GM12878 (cell line): ENCODE data around the gene RCC2. TPM values are rescaled to one million over a fixed set of nuclear protein-coding genes. Genes with fewer than 3 reads are reported as not detected.

Source experiments
- BACH1 ChIP-seq: fragments of 450-650 bp; IDR thresholded peaks from 2 replicates; pipeline ENCODE4 v1.6.1; 2017; ENCODE audit warnings: mild to moderate bottlenecking, borderline replicate concordance
- BHLHE40 ChIP-seq, 2 experiments: fragments of 450-650 bp in 1 of 2; IDR thresholded peaks; 2 replicates each; pipeline ENCODE4 v1.6.1; 2011 to 2017; ENCODE audit warnings: low read depth in 2 of 2, borderline replicate concordance in 1 of 2, improper control_type of control experiment in 1 of 2, low read length in 1 of 2, mild to moderate bottlenecking in 1 of 2
- CREB1 ChIP-seq: IDR thresholded peaks from 2 replicates; pipeline ENCODE4 v1.6.1; 2012; ENCODE audit warnings: low read depth, mild to moderate bottlenecking, inconsistent platforms
- CREM ChIP-seq: IDR thresholded peaks from 2 replicates; pipeline ENCODE4 v1.6.1; 2014; ENCODE audit warnings: antibody characterized with exemption, low read depth
- CTCF ChIP-seq, 3 experiments: IDR thresholded peaks in 2 of 3; conservative IDR thresholded peaks in 1 of 3; 2 replicates each; pipeline ENCODE4 v1.5.1; 2011; ENCODE audit warnings: low read depth in 3 of 3, low read length in 3 of 3, mild to moderate bottlenecking in 3 of 3, control low read depth in 2 of 3, moderate library complexity in 2 of 3, inconsistent platforms in 1 of 3, mixed read lengths in 1 of 3; ENCODE audit not compliant: control insufficient read depth in 2 of 3, insufficient read depth in 1 of 3; ENCODE audit errors: extremely low read depth in 1 of 3
- EGR1 ChIP-seq, 2 experiments: IDR thresholded peaks; 1 replicate in 1 of 2; 2 replicates in 1 of 2; pipeline ENCODE4 v1.6.1; 2011 to 2012; ENCODE audit warnings: low read depth in 2 of 2, low read length in 2 of 2, borderline replicate concordance in 1 of 2, mild to moderate bottlenecking in 1 of 2, moderate library complexity in 1 of 2
- FOXK2 ChIP-seq: fragments of 450-650 bp; IDR thresholded peaks from 2 replicates; pipeline ENCODE4 v1.6.1; 2017; ENCODE audit warnings: mild to moderate bottlenecking, moderate library complexity
- GATAD2B ChIP-seq: fragments of 450-650 bp; conservative IDR thresholded peaks from 2 replicates; pipeline ENCODE4 v1.6.1; 2017; ENCODE audit warnings: low read depth, mild to moderate bottlenecking, moderate library complexity
- HCFC1 ChIP-seq: fragments of 150-350 bp; IDR thresholded peaks from 2 replicates; pipeline ENCODE4 v1.6.1; 2014; ENCODE audit warnings: low read length
- IRF5 ChIP-seq: fragments of 450-650 bp; IDR thresholded peaks from 2 replicates; pipeline ENCODE4 v1.6.1; 2017; ENCODE audit warnings: borderline replicate concordance
- KDM1A ChIP-seq: fragments of 200-600 bp; sonication (generic); IDR thresholded peaks from 2 replicates; pipeline ENCODE4 v1.6.1; 2016; ENCODE audit warnings: borderline replicate concordance
- NBN ChIP-seq: fragments of 450-650 bp; IDR thresholded peaks from 2 replicates; pipeline ENCODE4 v1.6.1; 2016
- NFIC ChIP-seq: IDR thresholded peaks from 2 replicates; pipeline ENCODE4 v1.6.1; 2012; ENCODE audit warnings: low read depth, mild to moderate bottlenecking, inconsistent platforms, low read length, moderate library complexity
- NFXL1 ChIP-seq: fragments of 450-650 bp; IDR thresholded peaks from 2 replicates; pipeline ENCODE4 v1.6.1; 2017; ENCODE audit warnings: antibody characterized with exemption, mild to moderate bottlenecking, borderline replicate concordance
- NKRF ChIP-seq: fragments of 450-650 bp; conservative IDR thresholded peaks from 2 replicates; pipeline ENCODE4 v1.6.1; 2017; ENCODE audit warnings: mild to moderate bottlenecking, moderate library complexity
- POU2F2 ChIP-seq: IDR thresholded peaks from 3 replicates; pipeline ENCODE4 v1.6.1; 2011; ENCODE audit warnings: low read depth, mild to moderate bottlenecking, low read length, borderline replicate concordance
- RAD21 ChIP-seq: IDR thresholded peaks from 2 replicates; pipeline ENCODE4 v1.6.1; 2011; ENCODE audit warnings: mild to moderate bottlenecking, low read depth, low read length, moderate library complexity; ENCODE audit not compliant: insufficient read depth
- RB1 ChIP-seq: fragments of 450-650 bp; formaldehyde crosslinking; IDR thresholded peaks from 2 replicates; pipeline ENCODE4 v1.6.1; 2017; ENCODE audit warnings: mild to moderate bottlenecking, borderline replicate concordance
- RELA ChIP-seq: fragments of 450-650 bp; IDR thresholded peaks from 2 replicates; pipeline ENCODE4 v1.8.0; 2014; ENCODE audit warnings: borderline replicate concordance; ENCODE audit not compliant: partially characterized antibody
- RUNX3 ChIP-seq: IDR thresholded peaks from 2 replicates; pipeline ENCODE4 v1.6.1; 2012; ENCODE audit warnings: low read length, inconsistent platforms
- TCF3 ChIP-seq: IDR thresholded peaks from 2 replicates; pipeline ENCODE4 v1.6.1; 2012; ENCODE audit warnings: low read depth, mild to moderate bottlenecking, low read length, borderline replicate concordance; ENCODE audit not compliant: insufficient read depth
- WRNIP1 ChIP-seq: IDR thresholded peaks from 2 replicates; pipeline ENCODE4 v1.6.1; 2011; ENCODE audit warnings: low read depth, low read length, improper control_type of control experiment, borderline replicate concordance
- ZZZ3 ChIP-seq: IDR thresholded peaks from 2 replicates; pipeline ENCODE4 v1.6.1; 2011; ENCODE audit warnings: low read depth; ENCODE audit not compliant: control insufficient read depth, insufficient read length
- polyA plus RNA-seq, 11 experiments: library from polyadenylated mRNA; depleted of rRNA in 4 of 11; unstranded in 6 of 11; stranded (reverse) in 5 of 11; fragments of >200 nt; fragmentation: Nextera tagmentation in 4 of 11; fragmentation: Illumina TruSeq in 1 of 11; extraction: Ambion mirVana in 4 of 11; extraction: Trizol in 1 of 11; gene quantifications; 1 replicate in 1 of 11; 2 replicates in 10 of 11; pipeline versions ENCODE4 v1.2.1 to v1.2.3, GENCODE V29; 2011 to 2016; ENCODE audit warnings: inconsistent platforms in 2 of 11, missing spikeins in 2 of 11, low read depth in 1 of 11
- total RNA-seq, 4 experiments: library from RNA; depleted of rRNA in 3 of 4; stranded (reverse); fragments of >200 nt in 3 of 4; fragmentation: Illumina TruSeq in 1 of 4; extraction: Trizol in 1 of 4; gene quantifications; 2 replicates each; pipeline versions ENCODE4 v1.2.1 to v1.2.3, GENCODE V29; 2013 to 2021

RCC2 gene
- total and polyA plus RNA-seq, 10 of the 15 experiments (the other 5 are each of a cell fraction or from before 2014, with no cell fraction given) = 10.7 to 176 (median 85.5) TPM

GRCh38 chr1:17439250-17440073 is at the start of gene RCC2 (continued):
- TF ChIP-seq CREM (no peak), NBN (0 out of 2 replicates have a peak, but pooled peaks have one; percentile 3), POU2F2 (0 out of 3 replicates have a peak, but pooled peaks have one; percentile 34), GATAD2B (0 out of 2 replicates have a peak, but pooled peaks have one; percentile 53), IRF5 (no peak), BHLHE40 (IDR thresholded peaks at IDR 0.05; ENCODE audit: borderline replicate concordance in 1 of 2, low read depth in 2 of 2, low read length in 1 of 2) (peak; percentile 13 to 57; a peak in 2 of 4 replicates), EGR1 (IDR thresholded peaks at IDR 0.05; ENCODE audit: borderline replicate concordance in 1 of 2, low read depth in 2 of 2, low read length in 2 of 2) (peak in 1 of 2 experiments; percentile 69; a peak in 1 of 3 replicates), HCFC1 (0 out of 2 replicates have a peak, but pooled peaks have one; percentile 34), RUNX3 (no peak; the same call in 1 of the 2 replicates), ZZZ3 (no peak), RB1 (peak; percentile 76; the same call in 1 of the 2 replicates), NFIC (no peak), CTCF (IDR thresholded peaks at IDR 0.05 in 2 of 3, conservative IDR thresholded peaks at IDR 0.05 in 1 of 3; ENCODE audit: control insufficient read depth in 2 of 3, extremely low read depth in 1 of 3, insufficient read depth in 1 of 3, low read depth in 3 of 3, low read length in 3 of 3) (peak in 2 of 3 experiments; percentile 10 to 29; a peak in 3 of 6 replicates), CREB1 (0 out of 2 replicates have a peak, but pooled peaks have one; percentile 8), TCF3 (0 out of 2 replicates have a peak, but pooled peaks have one; percentile 9), NFXL1 (no peak), RELA (no peak), FOXK2 (peak; percentile 36; the same call in 1 of the 2 replicates), BACH1 (peak; percentile 74; the same call in 1 of the 2 replicates), NKRF (peak; percentile 47; the same call in 1 of the 2 replicates), WRNIP1 (no peak), RAD21 (0 out of 2 replicates have a peak, but pooled peaks have one; percentile 10), KDM1A (no peak)
